Amniotic epithelial cell (primary cell): ENCODE results near the gene DHRS7B.

Experiments used
- DNase-seq: peaks from one replicate; pipeline ENCODE4 v3.0.0-alpha.2; 2010; ENCODE audit warnings: low read depth

DHRS7B gene

DNA sequence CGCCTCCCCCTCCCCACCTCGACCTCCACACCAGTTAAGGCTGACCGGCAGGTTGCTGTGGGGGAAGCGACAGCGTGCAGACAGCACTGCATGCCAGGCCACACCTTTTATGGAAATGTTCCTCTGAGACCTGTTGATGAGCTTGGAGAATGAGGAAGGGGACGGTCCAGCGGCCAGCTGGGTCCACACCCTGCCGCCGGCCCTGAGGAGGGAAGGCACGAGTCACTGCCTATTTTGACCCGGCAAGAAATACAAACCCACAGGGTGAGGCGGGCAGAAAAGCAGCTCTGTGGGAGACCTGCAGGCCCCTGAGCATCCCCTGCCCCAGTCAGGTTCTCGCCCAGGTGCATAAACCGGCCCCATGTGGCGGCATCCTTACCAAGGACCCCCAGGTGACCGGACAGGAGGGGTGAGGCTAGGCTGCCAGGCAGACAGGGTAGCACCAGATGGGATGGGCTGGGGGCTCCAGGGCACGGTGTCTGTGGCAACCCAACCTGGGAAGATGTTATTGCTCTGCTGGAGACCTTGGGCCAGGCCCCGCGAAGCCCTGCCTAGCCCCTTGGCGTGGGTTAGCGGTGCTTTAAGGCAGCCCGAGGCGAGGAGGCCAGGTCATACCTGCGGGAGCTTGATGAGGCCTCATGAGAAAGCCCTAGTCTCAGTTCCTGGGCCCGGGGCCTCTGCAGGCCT lies 113.7 kb downstream of the DHRS7B start:
- no peak for DNase-seq
